Midbrain (tissue), 1 donor: ENCODE data around the gene ACSL5.
"Not testable (repeated sequence)": the region's sequence is repeated elsewhere in the genome, so short reads cannot be mapped to it uniquely, and the experiment has no call there.

Experiments used
- DNase-seq: peaks from one replicate; lab custom pipeline; 2025; lab: John Stamatoyannopoulos, UW

Gene ACSL5

DNA sequence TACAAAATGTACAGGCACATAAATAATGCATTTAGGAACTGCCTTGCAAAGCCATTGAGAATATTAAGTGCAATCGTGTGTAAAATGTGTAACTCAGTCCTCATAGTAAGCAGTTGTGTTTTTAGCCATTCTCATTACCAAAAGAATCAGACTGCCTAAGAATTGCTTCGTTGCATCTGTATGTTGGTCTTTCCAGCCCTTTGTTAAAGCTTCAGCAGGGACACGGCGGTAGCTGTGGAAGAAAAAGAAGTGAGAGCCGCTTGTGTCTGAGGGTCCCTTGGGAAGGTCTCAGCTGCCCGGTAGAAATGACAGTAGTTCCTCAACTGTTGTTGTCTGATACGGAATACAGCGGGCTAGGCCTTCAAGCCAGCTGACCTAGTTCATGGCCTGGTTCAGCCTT, 22.8 kb upstream of the ACSL5 start:
- no peak for DNase-seq

DNA sequence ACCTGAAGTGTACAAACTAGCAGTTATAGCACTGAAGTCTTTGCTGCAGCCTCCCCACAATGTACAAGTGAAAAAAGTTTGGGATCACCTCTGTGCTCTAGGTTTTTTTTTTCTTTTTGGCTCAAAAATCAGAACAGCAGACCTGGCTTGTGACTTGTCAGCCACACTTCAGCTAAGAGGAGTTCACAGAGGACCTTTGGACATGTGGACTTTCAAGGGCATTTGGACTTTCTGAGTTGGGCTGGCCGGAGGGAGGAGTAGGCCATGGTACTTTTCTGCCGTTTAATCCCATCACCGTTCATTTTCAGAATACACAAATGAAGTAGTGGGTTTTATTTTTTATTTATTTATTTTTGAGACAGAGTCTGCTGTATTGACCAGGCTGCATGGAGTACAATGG, 21.9 kb upstream of the ACSL5 start:
- no peak for DNase-seq

DNA sequence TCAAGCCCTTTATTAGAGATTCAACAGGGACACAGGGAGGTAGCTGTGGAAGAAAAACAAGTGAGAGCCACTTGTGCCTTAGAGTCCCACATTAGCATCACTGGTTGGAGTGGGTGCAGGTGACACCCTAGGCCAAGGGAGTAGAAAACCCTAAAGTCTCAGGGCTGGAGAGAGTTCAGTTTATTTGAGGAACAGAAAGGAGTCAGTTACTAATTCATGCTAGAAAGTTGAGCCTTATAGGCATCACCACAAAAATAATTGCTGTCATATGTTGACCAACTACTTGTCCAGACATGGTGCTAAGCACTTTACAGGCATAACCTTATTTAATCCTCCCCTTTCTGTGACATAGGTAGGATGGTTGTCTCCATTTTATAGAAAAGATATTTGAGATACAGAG, 20.9 kb upstream of the ACSL5 start:
- no peak for DNase-seq

DNA sequence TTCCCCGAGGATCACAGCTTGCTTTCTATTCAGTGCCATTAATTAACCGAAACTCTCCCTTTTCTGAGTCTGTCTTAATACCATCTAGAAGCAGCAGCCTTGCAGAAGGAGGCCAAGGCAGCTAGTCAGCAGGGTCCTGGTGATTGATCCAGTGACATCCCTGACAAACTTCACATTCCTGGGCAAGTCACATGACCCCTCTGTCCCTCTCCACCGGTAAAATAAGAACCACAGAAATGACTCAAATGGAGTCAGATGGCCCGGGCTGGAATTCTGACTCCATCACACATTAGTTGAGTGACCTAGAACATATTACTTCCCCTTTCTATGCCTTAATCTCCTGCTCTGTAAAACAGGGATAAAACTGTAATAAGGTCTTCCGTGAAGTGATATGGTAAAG, 17.2 kb upstream of the ACSL5 start:
- no peak for DNase-seq

GRCh38 chr10:112359606-112360307, 14.2 kb upstream of the ACSL5 start:
- DNase-seq: no peak

GRCh38 chr10:112360308-112361270, 13.3 kb upstream of the ACSL5 start:
- no peak for DNase-seq

- DNase-seq: peak; percentile 23
Observed at GRCh38 chr10:112361951-112362751, 11.8 kb upstream of the ACSL5 start.

DNA sequence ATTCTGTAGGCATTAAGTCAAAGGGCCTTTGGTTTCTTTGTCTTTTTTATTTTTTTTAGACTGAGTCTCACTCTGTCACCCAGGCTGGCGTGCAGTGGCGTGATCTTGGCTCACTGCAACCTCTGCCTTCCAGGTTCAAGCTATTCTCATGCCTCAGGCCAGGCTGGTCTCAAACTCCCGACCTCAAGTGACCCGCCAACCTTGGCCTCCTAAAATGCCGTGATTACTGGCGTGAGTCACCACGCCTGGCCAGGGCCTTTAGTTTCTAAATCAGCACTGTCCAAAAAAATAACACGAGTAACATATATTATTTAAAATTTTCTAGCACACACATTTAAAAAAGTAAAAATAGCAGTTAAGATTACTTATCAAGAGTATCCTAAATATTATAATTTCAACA, 11.1 kb upstream of the ACSL5 start:
- DNase-seq: no peak

DNA sequence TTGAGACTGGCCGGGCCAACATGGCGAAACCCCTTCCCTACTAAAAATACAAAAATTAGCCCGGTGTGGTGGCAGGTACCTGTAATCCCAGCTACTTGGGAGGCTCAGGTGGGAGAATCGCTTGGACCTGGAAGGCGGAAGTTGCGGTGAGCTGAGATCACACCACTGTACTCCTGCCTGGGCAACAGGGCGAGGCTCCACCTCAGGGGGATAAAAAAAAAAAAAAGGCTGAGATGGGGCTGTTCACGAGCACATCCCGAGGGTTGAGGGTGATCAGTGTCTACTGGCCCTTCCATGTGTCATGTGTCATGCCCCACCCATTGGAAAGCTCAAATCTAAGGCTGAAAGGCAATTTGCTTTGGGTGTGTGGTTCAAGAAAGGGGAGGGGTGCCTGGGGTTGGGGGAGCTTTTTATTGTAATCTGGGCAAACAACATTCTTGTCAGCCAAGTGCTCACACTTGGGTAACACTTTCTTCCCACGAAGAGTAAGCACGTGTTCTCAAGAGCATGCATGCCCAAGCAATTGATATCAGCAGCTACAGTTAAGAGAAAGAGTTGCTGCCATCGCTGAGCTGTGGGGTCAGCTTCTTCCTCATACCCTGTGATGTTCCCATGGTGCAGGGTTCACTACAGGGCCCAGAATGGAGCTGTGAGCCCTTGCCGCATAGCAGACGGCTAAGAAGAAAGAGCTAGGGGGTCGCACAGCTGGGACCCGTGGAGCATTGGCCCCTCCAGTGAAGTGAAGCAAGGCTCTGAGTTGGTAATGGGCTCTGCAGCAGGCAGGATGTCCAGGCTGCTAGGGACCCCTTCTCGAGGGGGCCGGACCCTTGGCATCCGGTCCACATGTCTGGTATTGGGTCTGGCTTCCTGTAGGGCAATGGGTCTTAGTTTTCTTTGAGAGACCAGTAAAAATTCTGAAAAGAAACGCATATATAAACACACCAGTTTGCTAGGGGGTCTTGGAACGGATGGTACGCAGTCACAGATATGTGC, 9.9 kb upstream of the ACSL5 start:
- DNase-seq: no peak

GRCh38 chr10:112365014-112365432, 8.9 kb upstream of the ACSL5 start:
- no peak for DNase-seq

DNA sequence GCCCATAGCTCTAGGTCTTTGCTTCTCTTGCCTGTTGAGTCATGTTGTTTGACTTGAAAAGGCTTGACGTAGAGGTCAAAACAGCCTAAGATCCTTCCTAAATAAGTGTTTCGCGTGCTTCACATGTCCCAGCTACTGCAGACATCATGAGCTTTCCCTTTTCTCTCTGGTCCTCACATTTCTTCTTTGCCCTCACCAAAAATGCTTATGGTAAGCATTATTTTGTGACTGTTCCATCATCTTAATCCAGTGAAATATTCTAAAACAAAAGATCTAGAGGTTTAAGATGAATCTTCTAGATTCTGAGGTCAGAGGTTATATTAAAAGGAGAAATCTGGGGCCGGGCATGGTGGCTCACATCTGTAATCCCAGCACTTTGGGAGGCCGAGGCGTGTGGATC, 8.5 kb upstream of the ACSL5 start:
- DNase-seq: no peak

GRCh38 chr10:112366992-112367391, 6.9 kb upstream of the ACSL5 start:
- no peak for DNase-seq

- DNase-seq: no peak
Observed at GRCh38 chr10:112367516-112367915, 6.4 kb upstream of the ACSL5 start.

GRCh38 chr10:112369495-112370423, 4.2 kb upstream of the ACSL5 start:
- DNase-seq: no peak

GRCh38 chr10:112370424-112370819, 3.5 kb upstream of the ACSL5 start:
- no peak for DNase-seq

DNA sequence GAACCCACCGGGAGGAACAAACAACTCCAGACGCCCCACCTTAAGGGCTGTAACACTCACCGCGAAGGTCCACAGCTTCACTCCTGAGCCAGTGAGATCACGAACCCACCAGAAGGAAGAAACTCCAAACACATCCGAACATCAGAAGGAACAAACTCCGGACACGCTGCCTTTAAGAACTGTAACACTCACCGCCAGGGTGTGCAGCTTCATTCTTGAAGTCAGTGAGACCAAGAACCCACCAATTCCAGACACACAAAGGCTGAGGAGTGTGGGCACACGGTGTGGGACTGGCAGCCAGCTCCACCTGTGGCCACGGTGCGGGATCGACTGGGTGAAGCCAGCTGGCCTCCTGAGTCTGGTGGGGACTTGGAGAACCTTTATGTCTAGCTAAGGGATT, 2.6 kb upstream of the ACSL5 start:
- not testable (repeated sequence) for DNase-seq

DNA sequence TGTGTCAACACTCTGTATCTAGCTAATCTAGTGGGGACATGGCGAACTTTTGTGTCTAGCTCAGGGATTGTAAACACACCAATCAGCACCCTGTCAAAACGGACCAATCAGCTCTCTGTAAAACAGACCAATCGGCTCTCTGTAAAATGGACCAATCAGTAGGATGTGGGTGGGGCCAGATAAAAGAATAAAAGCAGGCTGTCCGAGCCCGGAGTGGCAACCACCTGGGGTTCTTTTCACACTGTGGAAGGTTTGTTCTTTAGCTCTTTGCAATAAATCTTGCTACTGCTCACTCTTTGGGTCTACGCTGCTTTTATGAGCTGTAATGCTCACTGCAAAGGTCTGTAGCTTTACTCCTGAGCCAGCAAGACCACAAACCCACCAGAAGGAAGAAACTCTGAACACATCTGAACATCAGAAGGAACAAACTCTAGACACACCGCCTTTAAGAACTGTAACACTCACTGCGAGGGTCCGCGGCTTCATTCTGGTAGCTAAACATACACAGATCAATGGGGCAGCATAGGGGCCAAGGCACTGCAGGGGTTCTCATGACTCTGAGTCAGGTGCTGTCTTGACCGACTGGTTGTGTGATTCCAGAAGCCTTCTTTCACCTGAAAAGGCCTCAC, 1.6 kb upstream of the ACSL5 start:
- not testable (repeated sequence) for DNase-seq

DNA sequence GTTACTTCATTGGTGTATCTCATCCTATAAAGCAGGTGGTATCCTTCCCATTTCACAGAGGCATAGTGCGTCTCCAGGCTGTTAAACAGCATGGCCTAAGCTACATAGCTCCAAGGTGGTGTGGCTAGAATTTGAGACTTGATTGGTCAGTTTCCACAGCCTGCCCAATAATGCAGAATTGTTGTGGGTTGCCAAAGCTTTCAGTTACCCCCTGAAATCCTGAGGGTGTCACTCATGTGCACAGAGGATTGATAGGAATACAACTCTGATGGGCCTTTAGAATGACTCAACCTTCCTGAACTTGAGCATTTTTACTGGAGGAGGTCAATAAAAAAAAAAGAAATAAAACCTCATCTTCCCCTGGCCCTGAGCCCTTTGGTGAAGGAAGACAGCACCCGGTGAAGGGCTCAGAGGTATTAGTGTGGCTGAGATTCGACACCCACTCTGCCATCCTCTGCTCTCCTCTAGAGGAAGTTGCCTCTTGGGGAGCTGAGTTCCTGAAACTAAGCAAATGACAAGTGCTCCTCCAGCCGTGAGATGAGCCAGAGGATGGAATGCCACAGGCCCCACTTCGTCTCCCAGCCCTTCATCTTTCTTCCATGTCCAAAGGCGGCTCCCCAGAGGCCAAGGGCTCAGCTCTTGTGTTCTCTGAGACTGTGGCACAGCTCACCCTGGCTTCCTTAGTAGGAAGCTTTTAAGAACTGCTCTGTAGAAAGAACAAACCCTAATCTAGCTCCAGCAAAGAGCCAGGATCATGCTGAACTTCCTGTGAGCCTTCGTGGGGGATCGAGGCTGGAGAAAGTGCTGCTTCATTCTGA, 1.0 kb downstream of the ACSL5 start:
- DNase-seq: no peak
